ENCODE measurements around the gene RELN. TPM values are rescaled to one million over a fixed set of nuclear protein-coding genes. Genes with fewer than 3 reads are reported as not detected.
"Not testable (repeated sequence)": the region's sequence is repeated elsewhere in the genome, so short reads cannot be mapped to it uniquely, and the experiment has no call there.

RELN gene
- total RNA-seq, 2 donors from 2014 or later = not detected

DNA sequence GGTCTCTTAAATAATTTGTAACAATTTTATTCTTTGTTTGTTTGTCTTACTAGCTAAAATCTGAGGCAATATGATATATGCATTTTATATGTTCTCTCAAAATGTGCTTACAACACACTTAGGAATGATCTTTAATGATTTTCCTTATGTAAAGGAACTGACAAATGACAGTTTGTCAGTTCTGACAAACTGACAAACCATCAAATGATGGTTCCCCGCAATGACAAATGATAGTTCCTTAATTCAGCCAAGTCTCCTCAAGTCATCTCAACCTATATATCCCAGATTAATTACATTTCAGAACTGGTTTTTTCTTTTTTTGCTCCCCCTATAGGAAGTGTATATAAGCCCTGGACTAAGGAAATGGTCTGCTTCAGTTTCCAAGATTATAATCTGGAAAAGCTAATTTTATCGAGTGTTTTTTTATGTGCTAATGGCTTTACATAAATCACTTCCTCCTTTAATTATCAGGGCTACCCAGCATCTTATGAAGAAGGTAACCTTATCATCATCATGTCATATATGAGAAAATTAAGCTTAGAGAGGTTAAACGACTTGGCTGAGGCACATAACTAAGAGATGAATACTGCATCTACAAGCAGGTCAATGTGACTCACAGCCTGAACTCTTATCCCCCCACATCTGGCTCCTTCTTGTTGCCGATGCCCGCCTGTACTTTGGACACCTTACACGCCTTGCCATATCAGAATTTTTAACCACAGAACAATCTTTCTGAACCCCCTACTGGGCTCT, 75.1 kb downstream of the RELN start:
- H3K9me3 Mint-ChIP-seq = no peaks in the 10 kb centered on the region
- peaks cover 15% of the 10 kb centered on the region for H3K27me3 Mint-ChIP-seq
- no peaks in the 10 kb centered on the region for H3K4me1 Mint-ChIP-seq
- no peak overlapping the region for H3K27ac Mint-ChIP-seq
- no peaks in the 10 kb centered on the region for H3K36me3 Mint-ChIP-seq (ENCODE audit: low read depth)
- no peak for ATAC-seq (replicated peaks)
- no peak overlapping the region for H3K4me3 Mint-ChIP-seq

GRCh38 chr7:103912891-103913605, 76.4 kb downstream of the RELN start:
- Mint-ChIP-seq H3K36me3 (ENCODE audit: low read depth) (no peaks in the 10 kb centered on the region), H3K9me3 (no peaks in the 10 kb centered on the region), H3K27ac (no peak overlapping the region), H3K4me3 (no peak overlapping the region), H3K4me1 (no peaks in the 10 kb centered on the region), H3K27me3 (peaks cover 15% of the 10 kb centered on the region)
- ATAC-seq (replicated peaks) = no peak

DNA sequence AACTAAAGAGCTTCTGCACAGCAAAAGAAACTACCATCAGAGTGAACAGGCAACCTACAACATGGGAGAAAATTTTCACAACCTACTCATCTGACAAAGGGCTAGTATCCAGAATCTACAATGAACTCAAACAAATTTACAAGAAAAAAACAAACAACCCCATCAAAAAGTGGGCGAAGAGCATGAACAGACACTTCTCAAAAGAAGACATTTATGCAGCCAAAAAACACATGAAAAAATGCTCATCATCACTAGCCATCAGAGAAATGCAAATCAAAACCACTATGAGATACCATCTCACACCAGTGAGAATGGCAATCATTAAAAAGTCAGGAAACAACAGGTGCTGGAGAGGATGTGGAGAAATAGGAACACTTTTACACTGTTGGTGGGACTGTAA, 78.4 kb downstream of the RELN start:
- H3K4me3 Mint-ChIP-seq, H3K27ac Mint-ChIP-seq, H3K4me1 Mint-ChIP-seq: not testable (repeated sequence)

GRCh38 chr7:103905997-103906396, 83.5 kb downstream of the RELN start:
- ATAC-seq (replicated peaks) = no peak

More for the DNA sequence above, 78.4 kb downstream of the RELN start:
- not testable (repeated sequence) for ATAC-seq (replicated peaks); H3K27me3 Mint-ChIP-seq; H3K36me3 Mint-ChIP-seq (ENCODE audit: low read depth); H3K9me3 Mint-ChIP-seq

GRCh38 chr7:103902917-103903316, 86.5 kb downstream of the RELN start:
- Mint-ChIP-seq H3K9me3 (no peaks in the 10 kb centered on the region), H3K4me3 (no peak overlapping the region), H3K36me3 (ENCODE audit: low read depth) (no peaks in the 10 kb centered on the region), H3K4me1 (no peaks in the 10 kb centered on the region), H3K27me3 (peaks cover 4% of the 10 kb centered on the region), H3K27ac (no peak overlapping the region)
- ATAC-seq (replicated peaks) = no peak

More at GRCh38 chr7:103905997-103906396, 83.5 kb downstream of the RELN start:
- Mint-ChIP-seq H3K9me3 (no peaks in the 10 kb centered on the region), H3K4me3 (no peak overlapping the region), H3K36me3 (ENCODE audit: low read depth) (no peaks in the 10 kb centered on the region), H3K27ac (no peak overlapping the region), H3K4me1 (no peaks in the 10 kb centered on the region), H3K27me3 (peaks cover 7% of the 10 kb centered on the region)

DNA sequence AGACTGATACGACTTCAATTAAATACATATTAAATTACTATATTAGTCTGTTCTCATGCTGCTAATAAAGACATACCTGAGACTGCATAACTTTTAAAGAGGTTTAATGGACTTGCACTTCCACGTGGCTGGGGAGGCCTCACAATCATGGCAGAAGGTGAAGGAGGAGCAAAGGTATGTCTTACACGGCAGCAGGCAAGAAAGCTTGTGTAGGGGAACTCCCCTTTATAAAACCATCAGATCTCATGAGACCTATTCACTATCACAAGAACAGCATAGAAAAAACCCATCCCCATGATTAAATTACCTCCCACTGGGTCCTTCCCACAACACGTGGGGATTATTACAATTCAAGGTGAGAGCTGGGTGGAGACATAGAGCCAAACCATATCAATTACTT, 92.6 kb downstream of the RELN start:
- not testable (repeated sequence) for H3K27ac Mint-ChIP-seq; H3K36me3 Mint-ChIP-seq (ENCODE audit: low read depth); H3K9me3 Mint-ChIP-seq; H3K4me3 Mint-ChIP-seq; H3K27me3 Mint-ChIP-seq; H3K4me1 Mint-ChIP-seq; ATAC-seq (replicated peaks)

- no peak for ATAC-seq (replicated peaks)
- H3K9me3 Mint-ChIP-seq = no peaks in the 10 kb centered on the region
- H3K27me3 Mint-ChIP-seq = peaks cover 5% of the 10 kb centered on the region
- no peak overlapping the region for H3K27ac Mint-ChIP-seq
- H3K4me3 Mint-ChIP-seq = no peak overlapping the region
- H3K4me1 Mint-ChIP-seq = no peaks in the 10 kb centered on the region
- no peaks in the 10 kb centered on the region for H3K36me3 Mint-ChIP-seq (ENCODE audit: low read depth)
These were observed 94.5 kb downstream of the RELN start for GRCh38 chr7:103894656-103895596.

- no peaks in the 10 kb centered on the region for H3K9me3 Mint-ChIP-seq
These were observed 96.1 kb downstream of the RELN start for GRCh38 chr7:103893350-103893749.

GRCh38 chr7:103889451-103889850, 100.0 kb downstream of the RELN start:
- Mint-ChIP-seq H3K4me1 (no peaks in the 10 kb centered on the region), H3K9me3 (no peaks in the 10 kb centered on the region), H3K4me3 (no peak overlapping the region), H3K27me3 (peaks cover 5% of the 10 kb centered on the region), H3K27ac (no peak overlapping the region), H3K36me3 (ENCODE audit: low read depth) (no peaks in the 10 kb centered on the region)
- no peak for ATAC-seq (replicated peaks)

More at GRCh38 chr7:103893350-103893749, 96.1 kb downstream of the RELN start:
- Mint-ChIP-seq H3K36me3 (ENCODE audit: low read depth) (no peaks in the 10 kb centered on the region), H3K27ac (no peak overlapping the region), H3K4me3 (no peak overlapping the region), H3K4me1 (no peaks in the 10 kb centered on the region), H3K27me3 (peaks cover 5% of the 10 kb centered on the region)
- no peak for ATAC-seq (replicated peaks)

DNA sequence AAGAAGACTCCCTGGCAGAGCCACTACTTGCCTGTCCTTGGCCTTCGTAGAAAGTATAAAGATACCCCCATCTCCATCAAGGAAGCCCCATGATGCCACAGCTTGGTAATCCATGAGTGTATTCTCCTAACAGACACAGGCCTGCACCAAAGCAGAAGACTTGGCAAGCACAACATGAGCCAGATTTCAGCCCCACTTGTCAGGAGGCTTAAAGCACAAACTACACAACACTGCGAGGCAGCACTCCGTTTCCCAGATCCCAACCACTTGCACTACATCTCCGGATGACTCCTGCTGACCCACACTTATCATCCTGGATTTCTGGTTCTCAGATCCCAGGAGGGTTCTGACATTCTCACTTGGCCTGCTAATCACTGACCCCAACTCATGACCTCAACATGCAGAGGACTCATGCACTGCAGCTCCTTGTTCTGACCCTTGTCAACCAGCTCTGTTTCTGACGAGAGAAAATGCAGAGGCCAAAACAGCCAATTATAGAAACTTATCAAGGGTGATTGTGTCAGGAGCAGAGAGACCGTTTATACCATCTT, 100.8 kb downstream of the RELN start:
- Mint-ChIP-seq H3K27ac (no peak overlapping the region), H3K36me3 (ENCODE audit: low read depth) (no peaks in the 10 kb centered on the region)

GRCh38 chr7:103887853-103888602, 101.4 kb downstream of the RELN start:
- Mint-ChIP-seq H3K4me3 (no peak overlapping the region), H3K9me3 (no peaks in the 10 kb centered on the region), H3K4me1 (no peaks in the 10 kb centered on the region), H3K27ac (no peak overlapping the region), H3K27me3 (peaks cover 5% of the 10 kb centered on the region), H3K36me3 (ENCODE audit: low read depth) (no peaks in the 10 kb centered on the region)
- ATAC-seq (replicated peaks) = no peak

More for the DNA sequence above, 100.8 kb downstream of the RELN start:
- Mint-ChIP-seq H3K27me3 (peaks cover 5% of the 10 kb centered on the region), H3K4me3 (no peak overlapping the region), H3K9me3 (no peaks in the 10 kb centered on the region), H3K4me1 (no peaks in the 10 kb centered on the region)
- no peak for ATAC-seq (replicated peaks)

- no peak overlapping the region for H3K4me3 Mint-ChIP-seq
- H3K27me3 Mint-ChIP-seq = peaks cover 4% of the 10 kb centered on the region
- no peaks in the 10 kb centered on the region for H3K36me3 Mint-ChIP-seq (ENCODE audit: low read depth)
- no peaks in the 10 kb centered on the region for H3K9me3 Mint-ChIP-seq
- no peak overlapping the region for H3K27ac Mint-ChIP-seq
- H3K4me1 Mint-ChIP-seq = no peaks in the 10 kb centered on the region
- no peak for ATAC-seq (replicated peaks)
These were observed 102.4 kb downstream of the RELN start for GRCh38 chr7:103887050-103887449.

DNA sequence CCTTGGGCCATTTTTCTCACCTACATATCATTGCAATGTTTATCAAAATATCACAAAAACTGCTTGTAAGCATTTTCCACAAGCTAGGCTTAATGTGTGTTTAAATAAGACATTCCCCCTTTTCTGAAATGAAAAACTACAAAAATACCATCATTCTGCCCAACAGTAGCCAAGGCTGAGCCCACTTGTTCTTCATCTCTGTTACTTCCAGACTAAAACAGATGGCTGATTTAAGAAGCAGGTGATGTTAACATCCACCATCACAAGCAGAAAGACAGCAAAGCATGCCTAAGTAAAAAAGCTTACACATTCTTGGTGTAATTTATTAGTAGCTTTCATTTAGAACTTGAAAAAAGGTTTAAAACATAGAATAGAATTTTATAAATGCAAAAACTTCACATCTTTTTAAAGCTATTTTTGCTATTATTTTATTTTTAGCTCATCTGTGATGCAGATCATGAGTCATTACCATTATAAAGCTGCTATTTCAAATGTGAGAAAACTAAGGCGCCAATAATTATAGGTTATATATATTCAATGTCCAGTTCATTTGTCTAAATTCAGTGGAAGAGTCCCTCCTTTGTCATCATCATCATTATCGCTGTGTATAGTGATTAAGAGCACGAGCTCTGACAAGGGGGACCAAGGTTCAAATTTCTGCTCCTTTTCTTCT, 109.4 kb downstream of the RELN start:
- Mint-ChIP-seq H3K27me3 (peaks cover 15% of the 10 kb centered on the region), H3K9me3 (peaks cover 4% of the 10 kb centered on the region), H3K4me3 (no peak overlapping the region)

More for the DNA sequence above, 109.4 kb downstream of the RELN start:
- Mint-ChIP-seq H3K4me1 (no peaks in the 10 kb centered on the region), H3K36me3 (ENCODE audit: low read depth) (no peaks in the 10 kb centered on the region), H3K27ac (no peak overlapping the region)
- no peak for ATAC-seq (replicated peaks)
